HG03097 (cell line): Measurements from ENCODE around the gene FLT3LG.
"Not testable (repeated sequence)": the region's sequence is repeated elsewhere in the genome, so short reads cannot be mapped to it uniquely, and the experiment has no call there.

Experiments used
- ATAC-seq: cut with Tn5 transposase; IDR thresholded peaks from one replicate; pipeline ENCODE4 v1.9.1; 2021; ENCODE audit not compliant: unreplicated experiment, low FRiP score

The FLT3LG gene

GRCh38 chr19:49440439-49441209 is 33.4 kb upstream of the FLT3LG start:
- ATAC-seq, result no peak

- ATAC-seq, result no peak
Measured at GRCh38 chr19:49441210-49441959, 32.6 kb upstream of the FLT3LG start, which contains the start of gene SLC17A7. Gene SLC17A7, minus strand, starts transcription at chr19:49441527. Its CDS starts 148 bp downstream, at chr19:49441379.

- no peak for ATAC-seq
Measured at GRCh38 chr19:49441960-49442350, 32.1 kb upstream of the FLT3LG start.

- no peak for ATAC-seq
Measured at GRCh38 chr19:49442354-49442753, 31.7 kb upstream of the FLT3LG start.

GRCh38 chr19:49442771-49443365 is 31.1 kb upstream of the FLT3LG start:
- ATAC-seq, result no peak

GRCh38 chr19:49443366-49444099 is 30.5 kb upstream of the FLT3LG start:
- peak; percentile 73 for ATAC-seq

GRCh38 chr19:49444100-49444700 is 29.8 kb upstream of the FLT3LG start:
- ATAC-seq, result not testable (repeated sequence)

GRCh38 chr19:49445997-49446396 is 28.0 kb upstream of the FLT3LG start:
- no peak for ATAC-seq

GRCh38 chr19:49447485-49448431 is 26.3 kb upstream of the FLT3LG start:
- no peak for ATAC-seq

GRCh38 chr19:49448432-49448786 is 25.6 kb upstream of the FLT3LG start:
- ATAC-seq, result no peak

- ATAC-seq, result no peak
Measured at GRCh38 chr19:49450405-49450804, 23.6 kb upstream of the FLT3LG start.

- peak; percentile 46 for ATAC-seq
Measured at GRCh38 chr19:49451430-49452181, 22.4 kb upstream of the FLT3LG start, which contains the start of gene PIH1D1. Gene PIH1D1, minus strand, starts transcription at chr19:49451814. Its CDS starts 240 bp downstream, at chr19:49451574.

- ATAC-seq, result peak; percentile 79
Measured at GRCh38 chr19:49453013-49453756, 20.8 kb upstream of the FLT3LG start, which contains the start of gene ALDH16A1. Gene ALDH16A1, plus strand, starts transcription at chr19:49453225. Its CDS starts 107 bp downstream, at chr19:49453332.

- no peak for ATAC-seq
Measured at GRCh38 chr19:49453757-49454240, 20.2 kb upstream of the FLT3LG start.

GRCh38 chr19:49455773-49456172 is 18.2 kb upstream of the FLT3LG start:
- ATAC-seq, result no peak

- ATAC-seq, result no peak
Measured at GRCh38 chr19:49456326-49456725, 17.7 kb upstream of the FLT3LG start.

- ATAC-seq, result no peak
Measured at GRCh38 chr19:49458567-49458903, 15.5 kb upstream of the FLT3LG start.

- no peak for ATAC-seq
Measured at GRCh38 chr19:49459388-49459787, 14.6 kb upstream of the FLT3LG start.
